HTERT RPE-1 (cell line): ENCODE measurements around the gene HSH2D.
"Not testable (repeated sequence)": the region's sequence is repeated elsewhere in the genome, so short reads cannot be mapped to it uniquely, and the experiment has no call there.

Experiments
- in situ Hi-C: fragments of 300-500 bp; cut with MboI; formaldehyde crosslinking; loops from 4 replicates; pipeline ENCODE4 v1.14.3; 2020; ENCODE audit warnings: low sequenced_read_pairs

The HSH2D gene

DNA sequence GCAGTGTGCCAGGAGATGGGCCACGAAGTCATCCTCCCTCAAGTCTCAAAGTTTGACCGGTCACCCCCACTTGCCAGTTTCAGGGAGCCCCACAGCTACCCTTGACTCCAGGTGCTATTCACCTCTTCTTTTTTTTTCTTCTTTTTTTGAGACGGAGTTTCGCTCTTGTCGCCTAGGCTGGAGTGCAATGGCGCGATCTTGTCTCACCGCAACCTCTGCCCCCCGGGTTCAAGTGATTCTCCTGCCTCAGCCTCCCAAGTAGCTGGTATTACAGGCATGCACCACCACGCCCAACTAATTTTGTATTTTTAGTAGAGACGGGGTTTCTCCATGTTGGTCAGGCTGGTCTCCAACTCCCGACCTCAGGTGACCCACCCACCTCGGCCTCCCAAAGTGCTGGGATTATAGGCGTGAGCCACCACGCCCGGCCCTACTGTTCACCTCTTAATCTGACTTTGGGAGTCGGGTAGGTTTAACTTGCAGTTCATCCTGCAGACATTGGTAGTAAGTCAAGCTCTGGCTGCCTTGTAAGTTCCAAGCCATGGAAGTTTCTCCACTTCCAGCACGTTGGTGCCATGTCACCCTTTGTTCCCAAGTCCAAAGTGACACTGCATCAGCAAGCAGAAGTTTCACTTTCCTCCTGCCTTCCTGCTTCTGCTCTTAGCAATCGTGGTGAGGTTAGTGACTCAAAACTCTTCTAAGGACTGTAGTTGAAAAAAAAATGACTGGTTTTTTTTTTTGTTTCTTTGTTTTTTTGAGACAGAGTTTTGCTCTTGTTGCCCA, 24.2 kb upstream of the HSH2D start:
- in situ Hi-C loops = not testable (repeated sequence)

DNA sequence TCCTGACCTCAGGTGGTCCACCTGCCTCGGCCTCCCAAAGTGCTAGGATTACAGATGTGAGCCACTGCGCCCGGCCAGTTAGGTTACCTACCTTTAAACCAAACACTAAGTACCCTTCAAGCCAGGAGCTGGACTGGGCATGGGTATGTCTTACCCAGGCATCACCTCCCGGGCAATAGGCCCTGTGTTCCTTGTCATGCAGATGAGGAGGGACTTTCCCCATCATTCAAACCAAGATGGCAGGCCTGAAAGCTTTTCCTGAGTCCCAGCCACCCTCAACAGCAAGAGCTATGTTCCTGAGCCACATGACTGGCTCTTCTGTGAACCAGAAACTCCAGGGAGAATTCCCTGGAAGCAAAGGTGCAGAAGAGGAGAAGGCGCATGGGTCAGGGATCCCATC, 22.3 kb upstream of the HSH2D start:
- in situ Hi-C loops = no loop called here

DNA sequence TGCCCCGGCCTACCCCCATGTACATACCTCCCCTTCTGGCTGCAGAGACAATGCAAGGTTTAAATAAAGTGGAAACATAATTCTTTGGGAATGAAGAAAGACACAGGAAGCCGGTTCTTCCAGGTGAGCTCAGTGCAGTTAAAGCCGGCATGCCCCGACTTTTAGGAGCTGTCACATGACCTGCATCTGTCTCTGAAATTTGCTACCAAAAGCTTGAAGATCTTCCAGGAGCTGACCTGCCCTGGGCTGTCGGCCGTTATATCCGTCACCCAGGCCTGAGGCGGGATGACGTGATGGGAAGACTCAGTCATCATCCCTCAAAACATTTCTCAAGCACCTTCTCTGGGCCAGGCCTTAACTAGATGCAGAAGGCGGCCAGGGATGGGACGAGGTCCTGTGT, 21.5 kb upstream of the HSH2D start:
- in situ Hi-C loops = no loop called here

DNA sequence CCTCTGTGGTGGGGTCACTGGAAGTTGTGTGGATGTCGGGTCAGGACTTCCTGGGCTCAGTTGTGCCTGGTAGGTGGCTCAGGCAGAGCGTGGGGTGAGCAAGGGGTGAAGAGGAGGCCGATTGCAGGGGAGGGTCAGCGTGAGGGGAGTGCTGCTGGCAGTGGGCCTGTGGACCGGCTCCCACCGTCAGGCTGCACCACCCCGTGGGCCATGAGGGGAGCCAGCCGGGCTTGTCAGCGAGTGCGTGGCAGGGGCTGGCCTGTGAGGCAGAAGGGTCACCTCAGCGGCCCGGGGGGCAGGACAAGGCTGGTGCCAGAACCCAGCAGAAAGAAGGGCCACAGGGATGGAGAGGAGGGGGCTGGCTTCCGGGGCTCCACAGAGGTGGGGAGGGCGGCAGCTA, 18.5 kb upstream of the HSH2D start:
- in situ Hi-C loops = no loop called here

DNA sequence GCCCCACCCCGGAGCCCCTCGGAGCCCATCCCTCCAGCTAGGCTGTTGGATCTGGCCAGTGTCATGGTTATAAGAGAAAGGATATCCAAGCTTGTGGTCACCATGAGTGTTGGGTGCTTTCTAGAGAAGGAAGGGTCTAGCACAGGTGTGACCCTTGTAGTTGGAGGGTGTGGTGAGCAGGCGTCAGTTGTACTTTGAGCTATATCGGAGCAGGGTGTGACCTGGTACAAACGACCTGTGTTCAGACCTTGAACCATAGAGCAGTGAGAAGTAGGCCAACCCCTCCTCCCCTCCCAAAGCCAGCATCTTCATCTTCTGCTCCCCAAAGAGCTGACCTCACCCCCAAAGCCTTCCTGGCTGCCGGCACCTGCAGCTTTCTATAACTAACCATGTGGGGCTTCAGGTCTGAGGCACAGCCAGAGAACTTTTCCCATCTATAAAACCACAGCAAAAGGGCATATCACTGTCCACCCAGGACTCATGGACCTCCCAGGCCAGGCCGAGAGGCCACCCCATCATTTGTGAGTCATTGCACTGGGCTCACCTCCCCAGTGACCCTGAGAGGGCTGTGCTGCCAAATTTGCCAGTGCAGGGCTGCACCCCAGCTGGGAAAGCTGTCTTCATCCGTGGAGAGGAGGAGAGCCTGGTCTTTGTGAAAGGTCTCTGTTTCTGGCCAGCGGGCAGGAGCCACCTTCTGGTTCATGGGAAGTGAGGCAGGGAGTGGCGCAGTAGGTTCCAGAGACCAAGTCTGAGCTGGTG, 17.6 kb upstream of the HSH2D start:
- in situ Hi-C loops = no loop called here

DNA sequence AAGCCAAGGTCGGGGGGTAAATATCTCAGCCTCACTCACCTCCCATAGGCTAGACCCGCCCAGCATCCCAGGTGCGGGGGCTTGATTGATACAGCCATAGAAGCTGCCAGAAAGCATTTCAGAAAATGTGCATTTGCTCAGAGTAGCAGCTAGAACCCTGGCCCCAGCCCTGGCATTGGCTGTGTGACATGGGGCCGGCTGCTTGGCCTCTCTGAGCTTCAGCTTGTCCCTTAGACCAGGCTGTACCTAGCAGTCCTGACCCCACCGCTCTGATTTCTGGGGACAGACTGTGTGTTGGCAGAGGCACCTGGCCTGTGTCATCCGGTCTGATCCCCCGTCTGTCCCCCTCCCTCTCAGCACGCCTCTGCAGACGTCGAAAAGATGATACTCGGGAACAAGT, 16.4 kb upstream of the HSH2D start:
- in situ Hi-C loops = no loop called here

DNA sequence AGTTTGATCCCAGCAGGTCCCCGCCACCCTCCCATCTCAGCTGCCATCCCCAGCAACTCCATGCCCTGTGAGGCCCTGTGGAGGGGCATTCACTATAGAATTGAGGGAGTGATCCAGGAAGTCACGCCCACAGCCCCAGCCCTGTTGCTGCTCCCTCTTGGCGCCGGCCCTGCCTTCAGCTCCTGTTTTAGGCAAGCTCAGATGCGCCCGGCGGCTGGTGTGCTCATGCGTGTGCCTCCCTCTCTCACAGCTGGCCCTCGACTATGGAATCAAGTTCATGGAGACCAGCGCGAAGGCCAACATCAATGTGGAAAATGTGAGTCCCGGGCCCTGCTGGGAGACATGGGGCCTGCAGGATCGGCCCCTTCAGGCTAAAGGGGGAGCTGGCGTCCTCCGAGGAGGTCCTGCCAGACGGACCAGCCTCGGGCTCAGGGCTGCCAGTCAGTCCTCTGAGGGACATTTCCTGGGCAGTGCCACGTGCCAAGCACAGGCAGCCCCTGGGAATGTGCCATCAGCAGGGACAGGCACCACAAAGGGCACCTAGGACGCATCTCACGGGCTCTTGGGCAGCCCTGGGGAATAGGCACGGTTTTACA, 15.6 kb upstream of the HSH2D start:
- in situ Hi-C loops = no loop called here

DNA sequence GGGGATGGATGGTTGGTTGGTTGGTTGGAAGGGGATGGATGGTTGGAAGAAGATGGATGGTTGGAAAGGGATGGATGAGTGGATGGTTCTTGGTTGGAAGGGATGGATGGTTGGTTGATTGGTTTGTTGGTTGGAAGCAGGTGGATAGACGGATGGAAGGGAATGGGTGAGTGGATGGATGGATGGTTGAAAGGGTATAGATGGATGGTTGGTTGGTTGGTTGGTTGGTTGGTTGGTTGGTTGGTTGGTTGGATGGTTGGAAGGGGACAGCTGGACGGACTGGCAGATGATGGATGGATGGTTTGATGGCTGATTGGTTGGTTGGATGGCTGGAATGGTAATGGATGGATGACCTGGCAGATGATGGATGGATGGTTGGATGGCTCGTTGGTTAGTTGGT, 11.8 kb upstream of the HSH2D start:
- in situ Hi-C loops = no loop called here

DNA sequence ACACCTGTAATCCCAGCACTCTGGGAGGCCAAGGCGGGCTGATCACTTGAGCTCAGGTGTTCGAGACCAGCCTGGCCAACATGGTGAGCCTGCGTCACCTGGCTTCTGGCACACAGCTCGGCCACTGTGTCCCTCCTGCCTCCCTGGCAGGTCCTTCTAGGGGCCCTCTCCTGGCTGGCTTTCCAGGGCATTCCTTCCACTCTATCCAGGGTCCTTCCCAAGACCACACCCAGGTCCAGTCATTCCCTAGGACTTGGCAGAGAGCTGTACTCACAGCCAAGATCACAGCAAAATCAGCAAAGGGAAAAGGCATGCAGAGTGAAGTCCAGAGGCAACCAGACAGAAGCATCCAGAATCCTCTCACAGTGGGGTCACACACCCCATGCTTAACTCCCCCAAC, 9.7 kb upstream of the HSH2D start:
- in situ Hi-C loops = no loop called here

DNA sequence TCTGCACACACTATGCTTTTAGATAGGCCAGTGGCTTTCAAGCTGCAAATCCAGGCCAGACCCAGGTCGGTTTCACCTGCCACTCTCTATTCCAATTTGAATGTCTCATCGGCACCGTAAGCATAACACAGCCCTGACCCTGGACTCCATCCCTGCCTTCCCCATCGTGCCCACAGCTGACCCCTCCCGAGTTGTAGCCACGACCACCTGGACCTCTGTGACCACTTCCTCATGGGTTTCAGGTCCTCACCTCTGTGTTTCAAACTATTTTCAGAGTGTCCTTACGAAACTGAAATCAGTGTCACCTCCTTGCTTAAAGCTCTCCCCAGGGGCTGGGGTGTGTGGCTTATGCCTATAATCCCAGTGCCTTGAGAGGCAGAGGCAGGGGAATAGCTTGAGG, 9.0 kb upstream of the HSH2D start:
- in situ Hi-C loops = no loop called here

DNA sequence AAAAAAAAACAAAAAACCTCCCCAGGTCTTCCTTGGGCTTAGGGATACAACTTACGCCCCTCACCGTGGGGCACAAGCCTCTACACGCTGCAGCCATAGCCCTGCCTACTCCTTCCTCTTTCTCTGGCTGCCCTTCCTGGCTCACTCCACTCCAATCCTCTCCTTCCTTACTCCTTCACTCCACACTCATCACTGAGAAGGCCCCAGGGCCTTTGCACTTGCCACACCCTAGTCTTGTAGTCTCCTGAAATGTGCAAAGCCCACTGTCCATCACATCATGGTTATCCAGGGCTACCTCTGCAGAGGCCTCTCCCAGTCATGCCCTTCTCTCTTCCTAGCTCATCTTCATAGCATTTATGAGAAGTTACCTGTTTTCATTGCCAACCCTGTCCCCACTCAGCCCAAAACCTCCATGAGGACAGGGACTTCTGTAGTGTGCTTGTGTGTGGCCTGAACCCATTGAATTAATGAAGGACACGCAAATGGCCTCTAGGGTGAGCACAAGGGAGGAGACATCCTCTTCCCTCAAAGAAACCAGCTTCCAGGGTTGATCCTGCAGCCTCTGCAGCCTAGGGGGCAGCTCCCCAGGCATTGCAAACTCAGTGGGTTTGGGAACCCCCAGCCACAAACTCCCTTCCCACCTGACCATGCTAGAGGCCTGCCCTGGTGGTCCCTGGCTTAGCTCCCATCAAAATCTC, 7.9 kb upstream of the HSH2D start:
- in situ Hi-C loops = no loop called here

DNA sequence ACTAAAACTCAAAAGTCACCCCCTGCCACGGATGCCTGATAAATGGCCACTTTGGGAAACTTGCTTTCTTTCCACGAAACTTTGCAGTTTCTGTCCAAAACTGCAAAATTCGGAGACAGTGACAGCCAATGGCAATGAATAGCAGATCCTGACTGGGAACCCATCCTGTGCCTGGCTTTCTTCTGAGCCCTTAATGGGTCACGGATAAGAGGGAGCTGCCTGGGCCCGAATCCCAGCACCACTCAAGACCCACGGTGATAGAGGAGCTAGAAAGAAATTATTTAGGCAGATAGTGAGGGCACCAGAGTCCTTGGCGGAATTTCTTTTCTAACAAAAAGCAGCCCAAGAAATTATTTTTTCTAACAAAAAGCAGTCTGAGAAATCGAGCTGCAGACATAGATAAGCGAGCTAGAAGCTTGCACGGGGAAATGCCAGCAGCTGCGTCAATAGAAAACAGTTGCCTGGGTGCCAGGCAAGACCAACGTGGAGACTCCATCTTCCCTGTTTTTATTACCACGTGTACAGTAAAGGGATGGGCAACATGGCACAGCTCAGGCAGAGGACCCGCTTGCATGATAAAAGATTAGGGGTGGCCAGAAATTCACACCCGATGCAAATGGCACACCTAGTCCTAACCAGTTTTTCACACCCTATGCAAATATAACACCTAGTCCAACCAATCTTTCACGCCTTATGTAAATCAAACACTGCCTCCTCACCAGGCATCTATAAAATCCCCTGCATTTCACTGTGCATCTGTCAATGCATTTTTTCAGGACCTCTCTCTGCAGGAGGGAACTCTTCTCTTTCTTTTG, 7.1 kb upstream of the HSH2D start:
- in situ Hi-C loops = no loop called here

DNA sequence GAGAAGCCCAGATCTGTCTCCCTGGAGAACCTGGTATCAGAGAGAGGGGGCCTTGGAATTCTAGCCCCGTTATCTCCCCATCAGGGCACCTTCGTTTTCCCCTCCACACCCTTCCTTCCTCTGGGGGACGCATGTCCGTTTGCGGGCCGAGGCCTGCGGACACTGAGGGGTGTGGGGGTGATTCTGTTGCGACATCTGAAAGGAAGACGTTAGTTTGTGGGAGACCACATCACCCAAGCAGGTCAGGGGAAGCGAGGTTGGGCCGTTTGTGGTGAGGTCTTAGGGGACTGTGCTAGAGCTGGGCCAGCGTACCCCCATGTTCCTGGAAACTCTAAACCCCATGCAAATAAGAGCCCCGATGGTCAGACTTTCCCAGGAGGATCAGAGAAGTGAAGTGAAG, 3.7 kb upstream of the HSH2D start:
- in situ Hi-C loops = no loop called here

DNA sequence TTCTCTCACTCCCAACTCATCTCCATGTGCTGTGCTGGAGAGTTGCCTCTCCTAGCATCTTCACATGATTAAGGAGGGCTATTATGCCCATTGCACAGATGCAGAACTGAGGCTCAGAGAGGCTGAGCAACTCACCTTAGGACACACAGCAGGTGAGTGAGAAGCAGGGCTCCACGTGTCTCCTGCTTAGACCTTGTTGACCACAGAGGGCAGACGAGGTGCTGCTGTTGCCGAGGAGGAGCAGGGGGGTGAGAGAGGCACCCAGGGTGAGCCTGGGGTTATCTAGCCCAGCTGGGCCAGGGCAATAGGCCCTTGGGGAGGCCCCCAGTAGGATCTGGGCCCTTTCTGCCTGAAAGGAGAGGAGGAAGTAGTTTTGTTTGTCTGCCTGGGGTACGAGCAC, 2.4 kb upstream of the HSH2D start:
- in situ Hi-C loops = no loop called here

DNA sequence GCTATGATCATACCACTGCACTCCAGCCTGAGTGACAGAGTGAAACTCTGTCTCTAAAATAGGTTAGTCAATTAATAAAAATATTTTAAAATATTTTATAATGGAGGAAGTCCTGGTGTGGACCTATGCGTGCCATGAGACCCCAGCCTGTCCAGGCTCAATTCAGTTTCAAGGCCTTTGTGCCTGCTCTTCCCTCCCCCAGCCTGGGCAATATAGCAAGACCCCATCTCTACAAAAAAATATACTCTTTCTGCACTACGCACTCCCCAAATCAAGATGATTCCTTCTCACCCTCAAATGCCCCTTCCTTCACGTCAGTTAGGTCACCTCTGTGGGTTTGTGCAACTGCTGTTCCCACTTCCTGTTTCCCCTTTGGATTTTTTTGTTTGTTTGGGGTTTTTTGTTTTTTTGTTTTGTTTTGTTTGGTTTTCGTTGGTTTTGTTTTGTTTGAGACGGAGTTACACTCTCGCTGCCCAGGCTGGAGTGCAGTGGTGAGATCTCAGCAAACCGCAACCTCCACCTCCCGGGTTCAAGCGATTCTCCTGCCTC, 1.4 kb upstream of the HSH2D start:
- in situ Hi-C loops = no loop called here

DNA sequence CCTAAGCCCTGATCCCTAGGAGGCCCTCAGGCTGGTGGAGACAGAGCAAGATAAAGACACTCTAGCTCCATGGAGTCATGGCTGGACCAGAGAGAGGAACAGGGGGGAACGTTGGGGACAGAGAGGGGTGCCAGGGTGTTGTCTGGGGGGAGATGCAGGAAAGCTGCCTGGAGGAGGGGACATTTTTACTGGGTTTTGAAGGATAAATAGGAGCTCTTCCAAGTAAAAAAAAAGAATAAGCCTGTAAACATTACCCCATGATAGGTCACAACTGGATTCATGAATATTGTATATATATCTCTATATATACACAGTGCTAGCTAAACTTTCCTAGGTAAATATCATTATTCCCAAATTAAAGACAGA, 714 bp downstream of the HSH2D start:
- in situ Hi-C loops = no loop called here

DNA sequence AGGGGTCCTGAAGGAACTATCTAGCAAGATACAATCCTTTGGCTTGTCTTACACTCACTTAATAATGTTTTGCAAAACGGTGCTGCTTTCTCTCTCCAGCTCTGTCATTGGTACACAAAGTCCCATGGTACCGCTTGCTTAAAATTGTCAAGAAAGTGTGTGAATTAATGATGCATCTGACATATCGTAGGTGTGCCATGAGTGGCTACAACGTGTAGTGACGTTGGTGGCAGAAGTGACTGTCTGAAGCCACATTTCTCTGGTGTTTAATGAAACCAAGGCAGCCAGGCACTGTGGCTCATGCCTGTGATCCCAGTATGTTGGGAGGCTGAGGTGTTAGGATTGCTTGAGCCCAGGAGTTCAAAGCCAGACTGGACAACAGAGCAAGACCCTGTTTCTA, 2.6 kb downstream of the HSH2D start:
- in situ Hi-C loops = no loop called here

DNA sequence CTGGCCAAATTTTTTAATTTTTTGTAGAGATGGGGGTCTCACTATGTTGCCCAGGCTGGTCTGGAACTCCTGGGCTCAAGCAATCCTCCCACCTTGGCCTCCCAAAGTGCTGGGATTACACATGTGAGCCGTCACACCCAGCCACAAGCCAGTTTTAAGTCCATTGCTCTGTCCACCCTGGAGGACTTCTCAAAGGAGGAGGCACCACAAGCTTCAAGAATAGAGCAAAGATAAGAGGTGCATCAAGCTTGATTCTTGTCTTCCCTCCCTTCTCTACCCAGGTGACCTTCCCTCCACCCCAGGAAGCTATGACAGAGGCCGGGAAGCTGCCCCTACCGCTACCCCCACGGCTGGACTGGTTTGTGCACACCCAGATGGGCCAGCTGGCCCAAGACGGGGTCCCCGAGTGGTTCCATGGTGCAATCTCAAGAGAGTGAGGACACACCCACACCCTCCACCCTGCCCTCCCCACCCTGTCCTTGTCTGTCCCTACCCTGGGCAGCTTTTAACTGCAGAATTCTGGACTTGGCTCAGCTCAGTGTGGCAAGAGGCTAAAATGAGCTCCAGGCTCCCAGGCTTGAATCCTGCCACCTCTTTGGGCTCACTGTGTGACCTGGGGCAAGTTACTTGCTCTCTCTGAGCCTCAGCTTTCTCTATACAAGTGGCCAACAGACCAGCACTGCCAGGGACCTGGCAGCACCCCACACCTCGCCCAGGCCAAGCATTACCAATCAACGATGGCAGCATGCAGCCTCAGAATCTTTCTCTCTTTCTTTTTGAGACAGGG, 5.2 kb downstream of the HSH2D start:
- in situ Hi-C loops = no loop called here

DNA sequence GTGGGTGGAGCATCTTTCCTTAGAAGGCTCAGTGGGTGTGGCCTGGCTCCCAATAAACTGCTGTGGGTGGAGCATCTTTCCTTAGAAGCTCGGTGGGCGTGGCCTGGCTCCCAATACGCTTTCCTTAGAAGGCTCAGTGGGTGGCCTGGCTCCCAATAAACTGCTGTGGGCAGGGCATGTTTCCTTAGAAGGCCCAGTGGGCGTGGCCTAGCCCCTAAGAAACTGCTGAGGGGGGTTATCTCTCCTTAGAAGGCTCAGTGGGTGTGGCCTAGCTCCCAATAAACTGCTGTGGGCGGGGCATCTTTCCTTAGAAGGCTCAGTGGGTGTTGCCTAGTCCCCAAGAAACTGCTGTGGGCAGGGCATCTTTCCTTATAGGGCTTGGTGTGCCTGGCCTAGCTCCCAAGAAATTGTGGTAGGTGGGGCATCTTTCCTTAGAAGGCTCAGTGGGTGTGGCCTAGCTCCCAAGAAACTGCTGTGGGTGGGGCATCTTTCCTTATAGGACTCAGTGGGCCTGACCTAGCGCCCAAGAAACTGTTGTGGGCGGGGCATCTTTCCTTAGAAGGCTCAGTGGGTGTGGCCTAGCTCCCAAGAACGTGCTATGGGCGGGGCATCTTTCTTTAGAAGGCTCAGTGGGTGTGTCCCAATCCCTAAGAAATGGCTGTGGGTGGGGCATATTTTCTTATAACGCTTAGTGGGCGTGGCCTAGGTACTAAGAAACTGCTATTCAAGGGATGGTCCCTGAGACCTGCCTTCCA, 10.3 kb downstream of the HSH2D start:
- in situ Hi-C loops = no loop called here
